DND-41 (cell line): ENCODE measurements around the gene RTP2.

Experiments
- ATAC-seq: fragments of 200-7000 bp; cut with Tn5 transposase; 3 replicates; pipeline ENCODE4 v1.9.1; 2021; ENCODE audit warnings: low read depth; ENCODE audit not compliant: insufficient read depth
- DNase-seq: peaks from one replicate; pipeline ENCODE4 v3.0.0-alpha.2; 2020
- H2AFZ ChIP-seq: 2 replicates; pipeline ENCODE4 v1.6.0; 2012; ENCODE audit warnings: low read depth, low read length
- H3K27ac ChIP-seq: 2 replicates; pipeline ENCODE4 v1.5.1; 2012; ENCODE audit warnings: low read length, inconsistent platforms
- H3K27me3 ChIP-seq: fragments of 200-600 bp; sonication (generic); 2 replicates; pipeline ENCODE4 v1.6.0; 2012; ENCODE audit warnings: low read length, mild to moderate bottlenecking, inconsistent platforms; ENCODE audit not compliant: insufficient read depth, poor library complexity
- H3K36me3 ChIP-seq: 2 replicates; pipeline ENCODE4 v1.5.1; 2012; ENCODE audit warnings: low read length, inconsistent platforms; ENCODE audit not compliant: insufficient read depth
- H3K4me1 ChIP-seq: 2 replicates; pipeline ENCODE4 v1.5.1; 2012; ENCODE audit warnings: mild to moderate bottlenecking, low read length; ENCODE audit not compliant: insufficient read depth
- H3K4me2 ChIP-seq: 2 replicates; pipeline ENCODE4 v1.6.0; 2012; ENCODE audit warnings: mild to moderate bottlenecking, moderate library complexity, low read length, inconsistent platforms; ENCODE audit not compliant: insufficient read depth
- H3K4me3 ChIP-seq, 2 experiments: fragments of 200-600 bp in 1 of 2; shearing (Covaris generic) in 1 of 2; 2 replicates each; pipeline ENCODE4 v1.5.1; 2012 to 2016; ENCODE audit warnings: inconsistent platforms in 2 of 2, low read length in 2 of 2, mild to moderate bottlenecking in 2 of 2, low read depth in 1 of 2, moderate library complexity in 1 of 2
- H3K79me2 ChIP-seq: 2 replicates; pipeline ENCODE4 v1.6.0; 2012; ENCODE audit warnings: low read length, inconsistent platforms; ENCODE audit not compliant: insufficient read depth
- H3K9ac ChIP-seq: 2 replicates; pipeline ENCODE4 v1.6.0; 2012; ENCODE audit warnings: low read depth, mild to moderate bottlenecking, inconsistent platforms, low read length, moderate library complexity
- H3K9me3 ChIP-seq: 2 replicates; pipeline ENCODE4 v1.5.1; 2012; ENCODE audit warnings: low read length, moderate library complexity, mild to moderate bottlenecking, inconsistent platforms; ENCODE audit not compliant: insufficient read depth, severe bottlenecking
- H4K20me1 ChIP-seq: 2 replicates; pipeline ENCODE4 v1.6.0; 2012; ENCODE audit warnings: low read length; ENCODE audit not compliant: insufficient read depth
- CTCF ChIP-seq: IDR thresholded peaks from 2 replicates; pipeline ENCODE4 v1.5.1; 2012; ENCODE audit warnings: borderline replicate concordance, low read length, moderate library complexity, mild to moderate bottlenecking; ENCODE audit not compliant: poor library complexity, severe bottlenecking; ENCODE audit errors: extremely low read depth
- EZH2 ChIP-seq: IDR thresholded peaks from 3 replicates; pipeline ENCODE4 v1.6.1; 2012; ENCODE audit warnings: borderline replicate concordance, low read depth, mild to moderate bottlenecking, moderate library complexity, low read length, inconsistent platforms; ENCODE audit not compliant: severe bottlenecking

Gene RTP2

GRCh38 chr3:187651282-187651681, 51.1 kb downstream of the RTP2 start:
- Histone ChIP-seq H4K20me1 (no peaks in the 10 kb centered on the region), H3K4me1 (no peaks in the 10 kb centered on the region)
- no peak for ATAC-seq

More at GRCh38 chr3:187651282-187651681, 51.1 kb downstream of the RTP2 start:
- Histone ChIP-seq H2AFZ (no peak overlapping the region), H3K9me3 (no peaks in the 10 kb centered on the region), H3K9ac (no peak overlapping the region), H3K36me3 (no peaks in the 10 kb centered on the region), H3K27ac (no peak overlapping the region), H3K79me2 (no peaks in the 10 kb centered on the region), H3K27me3 (peaks cover 20% of the 10 kb centered on the region), H3K4me3 (no peak overlapping the region), H3K4me2 (no peak overlapping the region)
- no peak for DNase-seq
- TF ChIP-seq EZH2, result no peak
- no peak for TF ChIP-seq CTCF
